ENCODE measurements around the gene GATA5.

The GATA5 gene

GRCh38 chr20:62487561-62488354 is 12.0 kb upstream of the GATA5 start:
- DNase-seq (ENCODE audit: low spot score) = no peak

GRCh38 chr20:62487118-62487517 is 11.3 kb upstream of the GATA5 start:
- DNase-seq (ENCODE audit: low spot score) = no peak

DNA sequence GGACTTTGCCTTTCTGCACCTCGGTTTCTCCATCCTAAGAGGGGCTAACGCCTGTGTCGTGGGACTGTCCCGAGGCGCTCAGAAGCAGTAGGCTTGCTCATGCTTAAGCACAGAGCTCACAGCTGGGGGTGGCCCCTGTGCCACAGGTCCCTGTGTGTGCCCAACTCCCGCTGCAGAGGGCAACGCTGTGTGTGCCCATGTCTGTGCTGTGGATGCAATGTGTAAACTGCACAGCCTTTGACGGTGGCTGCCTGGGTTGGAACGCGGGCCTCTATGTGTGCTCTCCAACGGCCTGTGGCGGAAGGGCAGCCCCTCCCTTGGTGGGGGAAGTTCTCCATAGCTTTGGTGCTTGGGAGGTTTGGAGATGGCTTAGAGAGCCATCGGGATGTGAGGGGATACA is 10.7 kb upstream of the GATA5 start:
- no peak for DNase-seq (ENCODE audit: low spot score)

- DNase-seq (ENCODE audit: low spot score) = no peak
Observed at GRCh38 chr20:62485701-62486089, 9.9 kb upstream of the GATA5 start.

GRCh38 chr20:62485062-62485700 is 9.4 kb upstream of the GATA5 start:
- DNase-seq (ENCODE audit: low spot score) = no peak

GRCh38 chr20:62484478-62484877 is 8.7 kb upstream of the GATA5 start:
- DNase-seq (ENCODE audit: low spot score) = no peak

DNA sequence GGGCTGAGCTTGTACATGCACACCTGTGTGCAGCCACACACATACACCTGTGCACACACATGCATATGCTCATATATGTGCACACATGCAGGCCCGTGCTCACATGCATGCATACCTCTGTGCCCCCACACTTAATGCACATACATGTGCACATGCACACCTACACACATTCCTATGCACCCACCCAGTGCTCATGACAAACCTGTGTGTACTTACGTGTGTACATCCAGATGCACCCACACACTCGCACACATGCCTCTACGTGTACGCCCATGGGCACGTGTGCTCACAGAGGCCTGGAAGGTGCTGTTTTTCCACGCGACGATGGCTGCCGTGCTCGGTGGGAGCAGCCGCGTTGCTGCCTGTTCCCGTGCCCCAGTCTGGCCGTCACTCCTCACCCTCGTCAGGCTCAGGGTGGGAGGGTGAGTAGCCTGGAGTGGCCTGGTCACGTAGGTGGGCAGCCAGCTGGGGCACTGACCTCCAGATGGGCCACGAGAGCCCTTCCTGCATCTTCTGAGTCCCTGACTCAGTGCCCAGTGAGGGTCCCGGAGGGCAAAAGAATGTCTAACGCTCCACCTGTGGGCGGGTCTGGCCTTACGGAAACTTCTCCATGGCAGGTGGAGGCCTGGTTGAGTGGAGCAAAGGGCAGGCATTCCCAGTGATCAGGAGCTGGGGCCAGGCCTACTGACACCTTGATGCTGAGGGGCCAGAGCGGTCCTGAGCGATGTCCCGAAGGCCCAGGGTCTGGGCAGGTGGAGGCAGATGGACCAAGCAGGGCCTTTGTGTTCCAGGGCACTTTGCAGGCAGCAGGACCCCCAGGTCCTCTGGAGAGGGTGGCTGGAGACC is 8.0 kb upstream of the GATA5 start:
- no peak for DNase-seq (ENCODE audit: low spot score)

DNA sequence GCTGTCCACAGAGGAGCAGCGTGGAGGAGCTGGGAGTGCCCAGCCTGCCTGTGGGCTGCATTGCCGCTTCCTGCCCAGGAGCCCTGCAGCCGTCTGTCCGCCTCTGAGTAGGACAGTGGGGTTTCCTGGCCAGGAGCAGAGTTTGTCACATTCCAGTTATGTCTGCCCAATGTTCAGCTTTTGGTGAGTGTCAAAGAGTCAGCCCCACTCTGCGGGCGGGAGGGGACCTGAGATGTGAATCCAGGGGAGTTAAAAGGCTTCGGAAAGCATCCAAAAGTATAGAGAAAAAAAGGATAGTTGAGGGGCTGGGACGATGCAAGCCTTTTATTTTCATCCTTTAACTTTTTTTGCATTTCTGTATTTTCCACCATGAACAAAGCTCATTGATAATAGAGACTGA is 7.2 kb upstream of the GATA5 start:
- DNase-seq (ENCODE audit: low spot score) = no peak

DNA sequence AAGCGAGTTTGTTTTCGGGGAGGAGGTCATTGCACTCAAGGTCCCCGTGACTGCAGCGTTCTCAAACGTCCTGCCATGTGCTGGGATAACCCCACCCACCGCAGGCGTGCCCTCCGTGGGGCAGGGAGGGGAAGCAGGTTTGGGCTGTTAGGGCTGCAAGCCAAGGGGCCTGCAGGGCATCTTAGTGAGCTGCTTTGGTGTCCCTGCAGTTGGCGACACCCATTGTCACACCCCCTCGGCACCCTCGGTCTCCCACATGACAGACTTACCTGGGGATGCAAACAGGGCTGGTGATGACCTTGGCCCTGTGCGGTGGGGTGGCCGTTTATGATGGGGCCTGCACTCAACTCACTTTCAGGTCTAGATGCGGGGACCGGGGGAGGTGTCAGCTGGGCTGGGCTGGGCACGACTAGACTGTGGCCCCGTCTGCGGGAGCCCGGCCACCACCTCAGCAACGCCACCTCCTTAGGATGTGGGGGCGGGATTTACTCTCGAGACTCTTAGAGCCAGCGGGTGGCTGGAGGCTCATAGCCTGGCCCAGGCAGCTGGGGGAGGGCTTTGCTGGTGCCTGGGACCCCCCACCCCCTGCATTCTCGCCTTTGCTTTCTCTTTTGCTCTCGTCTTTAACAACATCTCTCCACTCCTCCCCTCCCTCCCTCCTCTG is 6.5 kb upstream of the GATA5 start:
- no peak for DNase-seq (ENCODE audit: low spot score)

- no peak for DNase-seq (ENCODE audit: low spot score)
Observed at GRCh38 chr20:62481425-62482145, 5.8 kb upstream of the GATA5 start.

DNA sequence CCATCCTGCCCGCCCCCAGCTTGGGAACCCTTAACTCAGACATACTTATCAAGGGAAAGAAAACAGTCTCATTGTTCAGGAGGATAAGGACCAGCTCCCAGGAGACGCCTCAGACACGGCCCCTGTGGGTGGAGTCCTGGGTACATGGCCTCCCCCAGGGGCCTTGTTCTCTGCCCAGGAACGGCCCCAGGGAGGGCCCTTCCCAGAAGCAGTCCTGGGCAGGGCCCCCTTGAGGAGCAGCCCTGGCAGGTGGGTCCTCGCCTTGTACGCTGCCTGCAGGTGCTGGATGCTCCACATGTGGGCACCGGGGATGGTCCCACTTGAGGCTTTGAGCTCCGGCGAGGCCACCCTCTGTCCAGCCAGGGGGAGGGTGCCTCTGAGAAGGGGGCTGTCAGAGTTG is 4.5 kb upstream of the GATA5 start:
- no peak for DNase-seq (ENCODE audit: low spot score)

- no peak for DNase-seq (ENCODE audit: low spot score)
Observed at GRCh38 chr20:62479656-62480055, 3.9 kb upstream of the GATA5 start.

GRCh38 chr20:62479156-62479555 is 3.4 kb upstream of the GATA5 start:
- DNase-seq (ENCODE audit: low spot score) = no peak

- no peak for DNase-seq (ENCODE audit: low spot score)
Observed at GRCh38 chr20:62477669-62478455, 2.1 kb upstream of the GATA5 start.

DNA sequence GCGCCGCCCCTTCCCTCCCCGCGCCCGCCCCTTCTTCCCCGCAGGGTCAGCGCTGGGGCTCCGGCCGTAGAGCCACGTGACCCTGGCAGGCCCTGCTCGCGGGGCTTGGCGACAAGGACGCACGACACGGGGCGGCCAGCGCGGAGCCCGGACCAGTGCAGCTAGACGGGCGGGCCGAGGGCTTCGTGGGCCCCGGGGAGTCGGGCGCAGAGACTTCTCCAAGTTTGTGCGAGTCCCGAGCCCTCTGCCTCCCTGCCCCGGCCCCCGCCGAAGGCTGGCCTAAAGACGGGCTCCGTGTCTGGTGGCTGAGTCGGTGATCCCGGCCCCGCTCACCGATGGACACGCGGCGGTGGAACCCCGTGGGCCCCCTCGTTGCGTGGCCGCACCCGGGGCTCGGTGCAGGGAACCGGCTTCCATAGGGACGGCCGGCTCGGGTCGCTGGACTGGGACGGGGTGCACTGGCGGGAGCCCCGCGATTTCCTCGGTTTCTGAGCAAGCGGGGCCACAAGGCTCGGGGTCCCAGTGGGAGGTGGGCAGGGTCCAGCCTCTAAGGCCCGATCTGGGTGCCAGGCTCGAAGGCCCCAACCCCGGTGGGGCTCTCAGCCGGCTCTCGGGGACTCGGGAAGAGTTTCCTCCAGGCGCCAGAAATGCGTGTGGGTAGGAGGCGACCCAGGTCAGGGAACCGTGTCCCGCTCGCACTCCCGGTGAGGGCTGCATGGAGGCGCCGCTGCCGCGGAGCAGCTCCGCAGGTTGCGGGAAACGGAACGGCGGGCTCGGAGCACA is 452 bp upstream of the GATA5 start:
- DNase-seq (ENCODE audit: low spot score) = no peak

- DNase-seq (ENCODE audit: low spot score) = no peak
Observed at GRCh38 chr20:62475027-62475771, 596 bp downstream of the GATA5 start.

DNA sequence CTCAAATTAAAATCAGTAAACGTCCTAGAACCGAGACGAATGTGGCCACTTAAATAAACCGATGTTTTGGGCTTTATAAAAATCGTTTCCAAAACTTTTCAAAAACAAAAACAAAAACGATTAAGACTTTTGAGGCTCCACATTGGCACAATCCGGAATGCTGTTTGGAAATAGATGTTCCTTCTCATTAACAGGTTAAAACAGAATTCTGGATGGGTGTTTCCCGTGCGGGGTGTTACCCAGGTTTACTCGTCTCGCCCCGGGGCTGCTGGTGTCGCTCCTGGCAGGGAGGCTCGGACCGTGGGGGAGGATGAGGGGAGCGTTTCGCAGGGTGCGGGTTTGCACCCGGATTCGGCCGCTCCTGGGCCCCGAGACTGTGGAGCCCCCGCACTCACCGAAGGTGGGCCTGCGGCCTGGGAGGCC is 1.2 kb downstream of the GATA5 start:
- DNase-seq (ENCODE audit: low spot score) = no peak

- DNase-seq (ENCODE audit: low spot score) = no peak
Observed at GRCh38 chr20:62473717-62474603, 1.8 kb downstream of the GATA5 start.

Data from pons (tissue), 1 donor.